IPS-18a (cell line): Measurements from ENCODE around the gene UBTD1.
"Not testable (repeated sequence)": the region's sequence is repeated elsewhere in the genome, so short reads cannot be mapped to it uniquely, and the experiment has no call there.

Experiments
- H3K27ac ChIP-seq: one replicate; pipeline ENCODE4 v1.5.1; 2013; ENCODE audit warnings: low read length
- H3K27me3 ChIP-seq: one replicate; pipeline ENCODE4 v1.6.1; 2013; ENCODE audit warnings: mild to moderate bottlenecking, low read length; ENCODE audit not compliant: control insufficient read depth, insufficient read depth
- H3K36me3 ChIP-seq: one replicate; pipeline ENCODE4 v1.6.1; 2013; ENCODE audit warnings: low read depth, low read length; ENCODE audit not compliant: control insufficient read depth
- H3K4me1 ChIP-seq: one replicate; pipeline ENCODE4 v1.6.1; 2013; ENCODE audit warnings: low read depth, low read length; ENCODE audit not compliant: control insufficient read depth
- H3K4me3 ChIP-seq: one replicate; pipeline ENCODE4 v1.5.1; 2013; ENCODE audit warnings: low read length
- H3K9ac ChIP-seq: one replicate; pipeline ENCODE4 v1.6.1; 2013; ENCODE audit warnings: mild to moderate bottlenecking, low read length, moderate library complexity
- H3K9me3 ChIP-seq: one replicate; pipeline ENCODE4 v1.6.1; 2013; ENCODE audit warnings: low read depth, low read length; ENCODE audit not compliant: control insufficient read depth

The UBTD1 gene

DNA sequence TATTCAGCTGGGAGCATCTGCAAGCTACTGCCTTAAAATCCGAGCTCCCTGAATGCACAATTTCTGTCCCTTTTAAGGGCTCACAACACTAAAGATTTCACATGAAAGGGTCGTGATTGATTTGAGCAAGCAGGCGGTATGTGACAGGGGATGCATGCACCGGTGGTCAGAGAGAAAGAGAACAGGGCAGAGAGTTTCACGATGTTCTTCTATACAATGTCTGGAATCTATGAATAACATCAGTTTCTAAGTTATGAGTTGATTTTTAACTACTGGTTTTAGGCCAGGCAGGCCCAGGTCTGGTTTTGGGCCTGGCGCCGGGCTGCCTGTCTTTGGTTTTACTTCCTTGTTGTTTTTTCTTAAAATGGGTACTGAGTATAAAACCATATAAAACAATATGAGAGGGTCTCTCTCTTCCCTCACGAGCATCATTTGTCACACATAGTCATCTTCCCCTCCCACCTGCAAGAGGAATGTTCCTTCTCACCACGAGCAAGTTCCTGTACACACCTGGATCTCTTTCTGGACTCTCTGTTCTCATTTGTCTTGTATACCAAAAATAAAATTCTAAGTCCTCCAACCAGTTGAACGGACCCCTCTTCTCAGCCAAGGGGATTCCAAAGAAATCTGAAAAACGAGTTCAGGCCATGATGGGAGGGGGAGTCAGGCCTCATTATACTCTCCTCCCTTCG is 62.8 kb downstream of the UBTD1 start:
- H3K9me3 ChIP-seq, H3K9ac ChIP-seq, H3K4me3 ChIP-seq, H3K27me3 ChIP-seq, H3K36me3 ChIP-seq, H3K4me1 ChIP-seq, H3K27ac ChIP-seq: not testable (repeated sequence)

DNA sequence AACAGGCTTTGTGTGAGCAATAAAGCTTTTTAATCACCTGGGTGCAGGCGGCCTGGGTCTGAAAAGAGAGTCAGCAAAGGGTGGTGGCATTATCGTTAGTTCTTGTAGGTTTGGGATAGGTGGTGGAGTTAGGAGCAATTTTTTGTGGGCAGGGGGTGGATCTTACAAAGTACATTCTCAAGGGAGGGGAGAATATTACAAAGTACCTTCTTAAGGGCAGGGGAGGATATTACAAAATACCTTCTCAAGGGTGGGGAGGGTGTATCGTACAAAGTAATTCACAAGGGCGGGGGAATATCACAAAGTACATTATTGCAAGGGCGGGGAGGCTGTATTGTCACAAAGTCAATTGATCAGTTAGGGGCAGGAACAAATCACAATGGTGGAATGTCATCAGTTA is 63.6 kb downstream of the UBTD1 start:
- not testable (repeated sequence) for H3K27me3 ChIP-seq, H3K9me3 ChIP-seq, H3K4me3 ChIP-seq, H3K27ac ChIP-seq, H3K9ac ChIP-seq, H3K36me3 ChIP-seq, H3K4me1 ChIP-seq

DNA sequence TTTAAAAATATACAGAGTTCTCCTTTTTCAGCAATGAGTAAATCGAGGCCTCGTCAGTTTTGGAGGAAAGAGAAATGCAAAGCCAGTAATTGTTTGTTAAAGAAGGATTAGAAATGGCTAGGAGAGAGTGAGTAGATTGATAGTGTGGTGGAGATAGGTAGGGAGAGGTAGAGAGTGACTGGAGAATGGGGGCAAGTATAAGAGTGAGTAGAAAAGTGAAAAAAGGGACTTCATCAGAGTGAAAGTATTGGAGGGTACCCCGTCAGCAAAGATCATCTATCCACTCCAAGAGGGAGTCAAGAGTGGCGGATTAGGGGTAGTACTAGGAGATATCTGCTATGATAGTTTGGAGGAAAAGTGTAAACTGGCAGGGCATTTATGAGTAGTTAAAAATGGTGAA is 64.6 kb downstream of the UBTD1 start:
- Histone ChIP-seq H3K9ac (no peak overlapping the region), H3K36me3 (no peaks in the 10 kb centered on the region), H3K27ac (no peak overlapping the region), H3K4me3 (no peak overlapping the region), H3K9me3 (no peaks in the 10 kb centered on the region), H3K27me3 (no peaks in the 10 kb centered on the region), H3K4me1 (no peaks in the 10 kb centered on the region)

DNA sequence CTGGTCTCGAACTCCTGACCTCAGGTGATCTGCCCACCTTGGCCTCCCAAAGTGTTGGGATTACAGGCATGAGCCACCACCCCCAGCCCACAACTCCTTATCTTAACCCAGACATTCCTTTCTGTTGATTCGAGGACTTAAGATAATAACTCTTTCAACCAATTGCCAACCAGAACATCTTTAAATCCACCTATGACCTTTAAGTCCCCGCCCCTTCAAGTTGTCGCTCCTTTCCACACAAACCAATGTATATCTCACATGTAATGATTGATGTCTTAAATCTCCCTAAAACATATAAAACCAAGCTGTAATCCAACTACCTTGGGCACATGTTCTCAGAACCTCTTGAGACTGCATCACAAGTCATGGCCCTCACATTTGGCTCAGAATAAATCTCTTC is 66.1 kb downstream of the UBTD1 start:
- H3K27me3 ChIP-seq = no peaks in the 10 kb centered on the region
- no peaks in the 10 kb centered on the region for H3K36me3 ChIP-seq
- H3K4me1 ChIP-seq = no peaks in the 10 kb centered on the region
- no peak overlapping the region for H3K9ac ChIP-seq
- H3K4me3 ChIP-seq = no peak overlapping the region
- no peak overlapping the region for H3K27ac ChIP-seq
- H3K9me3 ChIP-seq = no peaks in the 10 kb centered on the region

DNA sequence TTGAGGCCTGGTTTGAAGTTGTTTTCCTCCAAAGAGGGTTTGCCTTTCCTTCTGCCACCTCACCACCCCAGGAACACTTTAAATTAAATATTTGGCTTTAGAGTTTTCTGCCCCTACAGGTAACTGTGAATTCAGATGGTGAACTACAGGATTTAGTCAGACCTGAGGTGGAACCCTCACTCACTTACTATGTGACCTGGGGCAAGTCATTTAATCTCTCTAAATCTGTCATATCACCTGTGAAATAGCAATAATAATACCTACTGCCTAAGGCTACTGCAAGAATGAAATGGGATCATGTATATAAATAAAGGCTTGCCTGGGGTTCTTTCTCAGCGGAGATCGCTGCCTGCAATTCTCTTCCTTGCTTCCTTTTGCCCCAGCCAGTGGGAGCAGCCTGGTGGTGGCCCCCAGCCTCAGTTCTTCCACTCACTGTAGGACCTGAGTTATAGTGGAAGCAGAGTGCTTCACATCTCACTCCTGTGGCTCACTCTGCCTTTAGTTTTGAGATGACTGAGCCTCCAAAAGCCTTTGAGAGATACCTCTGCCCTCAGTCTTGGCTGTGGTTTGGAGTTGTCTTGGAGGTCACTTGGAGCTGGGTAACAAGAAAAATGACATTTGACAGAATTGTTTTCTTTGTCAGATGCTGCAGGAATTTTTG is 67.7 kb downstream of the UBTD1 start:
- H3K9ac ChIP-seq = no peak overlapping the region
- H3K36me3 ChIP-seq = no peaks in the 10 kb centered on the region
- H3K4me3 ChIP-seq = no peak overlapping the region
- no peaks in the 10 kb centered on the region for H3K27me3 ChIP-seq
- no peaks in the 10 kb centered on the region for H3K9me3 ChIP-seq
- H3K4me1 ChIP-seq = no peaks in the 10 kb centered on the region
- no peak overlapping the region for H3K27ac ChIP-seq

DNA sequence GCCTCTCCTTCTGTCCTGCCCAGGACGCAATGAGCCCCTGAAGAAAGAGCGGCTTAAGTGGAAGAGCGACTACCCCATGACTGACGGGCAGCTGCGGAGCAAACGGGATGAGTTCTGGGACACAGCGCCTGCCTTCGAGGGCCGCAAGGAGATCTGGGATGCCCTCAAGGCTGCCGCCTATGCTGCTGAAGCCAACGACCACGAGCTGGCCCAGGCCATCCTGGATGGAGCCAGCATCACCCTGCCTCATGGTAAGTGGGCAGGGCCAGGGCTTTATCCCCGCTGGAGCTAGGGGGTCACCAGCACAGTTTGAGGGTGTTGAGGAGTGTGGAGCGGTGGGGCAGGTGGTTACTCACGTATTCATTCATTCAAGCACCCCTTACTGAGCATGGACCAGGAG is 69.2 kb downstream of the UBTD1 start:
- H3K36me3 ChIP-seq = no peaks in the 10 kb centered on the region
- no peak overlapping the region for H3K4me3 ChIP-seq
- no peaks in the 10 kb centered on the region for H3K4me1 ChIP-seq
- H3K27me3 ChIP-seq = no peaks in the 10 kb centered on the region
- no peaks in the 10 kb centered on the region for H3K9me3 ChIP-seq
- no peak overlapping the region for H3K27ac ChIP-seq
- H3K9ac ChIP-seq = no peak overlapping the region

DNA sequence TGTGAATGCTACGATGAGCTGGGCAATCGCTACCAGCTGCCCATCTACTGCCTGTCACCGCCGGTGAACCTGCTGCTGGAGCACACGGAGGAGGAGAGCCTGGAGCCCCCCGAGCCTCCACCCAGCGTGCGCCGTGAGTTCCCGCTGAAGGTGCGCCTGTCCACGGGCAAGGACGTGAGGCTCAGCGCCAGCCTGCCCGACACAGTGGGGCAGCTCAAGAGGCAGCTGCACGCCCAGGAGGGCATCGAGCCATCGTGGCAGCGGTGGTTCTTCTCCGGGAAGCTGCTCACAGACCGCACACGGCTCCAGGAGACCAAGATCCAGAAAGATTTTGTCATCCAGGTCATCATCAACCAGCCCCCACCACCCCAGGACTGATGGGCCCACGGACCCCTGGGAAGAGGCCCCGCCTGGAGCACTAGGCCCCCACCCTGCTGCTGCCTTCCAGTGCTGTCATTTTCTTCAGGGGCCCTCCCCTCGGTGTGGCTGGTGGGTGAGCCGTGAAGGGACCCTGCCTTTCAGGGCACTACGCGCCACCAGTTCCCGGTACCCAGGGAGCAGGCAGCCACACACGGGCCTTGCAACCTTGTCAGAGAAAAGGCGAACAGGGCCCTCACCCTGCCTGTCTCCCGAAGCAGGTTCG is 71.5 kb downstream of the UBTD1 start:
- Histone ChIP-seq H3K4me3 (no peak overlapping the region), H3K36me3 (no peaks in the 10 kb centered on the region), H3K9me3 (no peaks in the 10 kb centered on the region), H3K27me3 (no peaks in the 10 kb centered on the region), H3K9ac (no peak overlapping the region), H3K4me1 (no peaks in the 10 kb centered on the region), H3K27ac (no peak overlapping the region)

DNA sequence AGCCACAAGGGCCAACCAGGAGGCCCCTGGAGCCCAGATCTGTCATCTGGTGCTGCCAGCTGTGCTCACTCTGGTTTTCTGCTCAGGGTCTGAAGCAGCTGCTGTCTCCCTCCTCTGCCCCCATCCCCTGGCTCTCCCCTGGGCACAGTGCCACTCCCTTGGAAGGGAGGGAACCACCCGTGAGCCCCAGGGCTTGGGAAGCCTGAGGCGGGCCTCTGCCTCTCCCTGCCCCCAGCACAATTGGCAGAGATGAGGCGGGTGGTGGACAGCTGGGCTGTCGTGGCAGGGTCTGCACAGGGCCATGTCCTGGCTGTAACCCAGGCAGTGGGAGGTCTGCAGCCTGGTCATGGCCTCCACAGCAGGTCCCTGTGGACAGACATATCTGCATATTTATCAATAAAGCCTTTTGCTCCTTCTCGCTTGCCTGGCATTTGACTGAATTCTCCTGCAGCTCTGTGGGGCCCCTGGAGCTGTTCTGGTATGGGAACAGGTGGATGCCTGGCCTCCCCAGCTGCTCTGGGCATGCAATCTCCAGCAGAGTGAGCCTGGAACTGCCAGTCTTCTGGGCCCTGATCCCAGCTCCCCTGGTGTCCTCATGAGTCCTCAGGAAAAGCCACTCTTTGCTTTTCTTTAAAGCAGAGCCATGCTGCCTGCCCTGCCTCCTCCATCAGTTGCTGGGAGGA is 72.2 kb downstream of the UBTD1 start:
- no peaks in the 10 kb centered on the region for H3K4me1 ChIP-seq
- H3K4me3 ChIP-seq = no peak overlapping the region
- no peaks in the 10 kb centered on the region for H3K36me3 ChIP-seq
- H3K27me3 ChIP-seq = no peaks in the 10 kb centered on the region
- no peak overlapping the region for H3K27ac ChIP-seq
- H3K9ac ChIP-seq = no peak overlapping the region
- no peaks in the 10 kb centered on the region for H3K9me3 ChIP-seq

DNA sequence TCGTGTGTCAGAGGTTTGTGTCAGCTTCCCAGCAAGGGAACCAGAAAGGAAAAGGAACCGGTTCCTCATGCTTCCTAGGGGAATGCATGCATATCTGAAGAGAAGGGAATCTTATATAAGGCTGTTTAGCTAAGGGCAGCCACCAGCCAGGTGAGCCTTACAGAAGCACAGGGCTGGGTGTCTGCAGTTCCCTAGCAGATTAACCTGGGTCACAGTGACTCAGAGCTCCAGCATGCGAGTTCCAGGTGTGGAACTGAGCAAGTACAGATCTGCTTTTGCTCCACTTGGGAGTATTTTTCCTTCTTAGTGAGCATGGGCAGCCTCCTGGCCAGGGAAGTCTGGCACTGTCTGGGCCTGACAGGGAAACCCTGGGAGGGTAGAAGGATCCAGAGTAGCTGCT is 72.9 kb downstream of the UBTD1 start:
- no peak overlapping the region for H3K9ac ChIP-seq
- no peaks in the 10 kb centered on the region for H3K27me3 ChIP-seq
- no peaks in the 10 kb centered on the region for H3K36me3 ChIP-seq
- H3K4me1 ChIP-seq = no peaks in the 10 kb centered on the region
- H3K4me3 ChIP-seq = no peak overlapping the region
- H3K9me3 ChIP-seq = no peaks in the 10 kb centered on the region
- no peak overlapping the region for H3K27ac ChIP-seq

DNA sequence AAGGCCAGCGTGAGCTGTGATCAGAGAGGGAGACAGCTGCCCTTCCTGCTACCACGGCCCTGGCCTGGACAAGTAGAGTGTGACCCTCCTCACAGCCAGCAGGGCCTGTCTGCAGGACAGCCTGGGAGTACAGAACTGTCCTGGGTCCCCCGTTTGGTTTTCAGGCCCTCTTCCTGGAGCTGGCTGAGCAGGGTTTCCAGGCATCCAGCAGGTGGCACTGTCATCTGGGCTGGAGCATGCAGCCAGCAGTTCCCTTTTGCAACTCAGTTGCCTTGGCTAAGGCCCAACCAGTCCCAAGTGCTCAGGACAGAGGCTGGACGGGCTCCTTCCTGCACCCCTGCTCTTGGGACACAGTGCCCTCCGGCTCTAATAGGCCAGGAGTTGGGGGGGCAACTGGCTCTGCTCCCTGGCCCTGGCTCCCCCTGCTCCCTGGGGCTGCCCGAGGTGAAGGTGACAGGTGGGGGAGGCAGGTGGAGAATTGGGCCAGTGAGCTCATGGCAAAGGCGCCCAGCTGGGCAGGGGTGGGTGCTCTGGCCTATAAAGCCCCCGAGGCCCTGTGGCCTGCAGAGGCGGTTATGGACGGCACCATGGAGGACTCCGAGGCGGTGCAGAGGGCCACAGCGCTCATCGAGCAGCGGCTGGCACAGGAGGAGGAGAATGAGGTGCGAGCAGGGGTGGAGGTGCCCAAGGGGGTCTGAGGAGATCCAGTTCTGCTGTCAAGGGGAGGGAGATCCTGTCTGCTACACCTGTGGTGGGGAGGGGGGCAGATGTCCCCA is 73.7 kb downstream of the UBTD1 start, which contains the start of gene ANKRD2:
Gene ANKRD2 (plus strand): TSS at position 566 of the 776 bp plus-strand sequence. CDS start 10 bp downstream, at position 576.
- Histone ChIP-seq H3K9me3 (no peaks in the 10 kb centered on the region), H3K36me3 (no peaks in the 10 kb centered on the region), H3K27me3 (no peaks in the 10 kb centered on the region), H3K27ac (no peak within 1 kb of the TSS), H3K4me3 (no peak within 1 kb of the TSS), H3K4me1 (no peaks in the 10 kb centered on the region), H3K9ac (no peak within 1 kb of the TSS)

DNA sequence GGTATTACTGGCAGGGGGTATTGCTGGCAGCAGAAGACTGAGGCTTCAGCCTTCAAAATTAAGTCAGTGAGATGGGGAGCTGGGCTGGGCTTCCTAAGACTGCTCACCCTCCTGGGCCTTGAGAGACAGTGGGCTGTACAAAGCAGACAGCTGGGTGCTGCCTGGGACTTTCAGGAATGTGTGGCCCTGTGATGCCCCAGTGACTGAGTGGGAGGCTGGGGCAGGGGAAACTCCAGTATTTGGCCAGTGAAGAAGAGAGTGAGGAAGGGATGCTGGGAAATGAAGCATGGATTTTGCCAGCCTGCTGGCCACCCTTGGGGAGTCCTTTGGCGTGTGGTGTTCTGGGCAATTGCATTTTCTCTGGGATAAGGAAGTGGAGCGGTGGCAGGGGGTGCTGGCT is 74.3 kb downstream of the UBTD1 start:
- Histone ChIP-seq H3K4me3 (no peak overlapping the region), H3K9ac (no peak overlapping the region), H3K36me3 (no peaks in the 10 kb centered on the region), H3K9me3 (no peaks in the 10 kb centered on the region), H3K27ac (no peak overlapping the region), H3K4me1 (no peaks in the 10 kb centered on the region), H3K27me3 (no peaks in the 10 kb centered on the region)
